ENCODE data around the gene PNPLA4.

The PNPLA4 gene, protein sequence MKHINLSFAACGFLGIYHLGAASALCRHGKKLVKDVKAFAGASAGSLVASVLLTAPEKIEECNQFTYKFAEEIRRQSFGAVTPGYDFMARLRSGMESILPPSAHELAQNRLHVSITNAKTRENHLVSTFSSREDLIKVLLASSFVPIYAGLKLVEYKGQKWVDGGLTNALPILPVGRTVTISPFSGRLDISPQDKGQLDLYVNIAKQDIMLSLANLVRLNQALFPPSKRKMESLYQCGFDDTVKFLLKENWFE

DNA sequence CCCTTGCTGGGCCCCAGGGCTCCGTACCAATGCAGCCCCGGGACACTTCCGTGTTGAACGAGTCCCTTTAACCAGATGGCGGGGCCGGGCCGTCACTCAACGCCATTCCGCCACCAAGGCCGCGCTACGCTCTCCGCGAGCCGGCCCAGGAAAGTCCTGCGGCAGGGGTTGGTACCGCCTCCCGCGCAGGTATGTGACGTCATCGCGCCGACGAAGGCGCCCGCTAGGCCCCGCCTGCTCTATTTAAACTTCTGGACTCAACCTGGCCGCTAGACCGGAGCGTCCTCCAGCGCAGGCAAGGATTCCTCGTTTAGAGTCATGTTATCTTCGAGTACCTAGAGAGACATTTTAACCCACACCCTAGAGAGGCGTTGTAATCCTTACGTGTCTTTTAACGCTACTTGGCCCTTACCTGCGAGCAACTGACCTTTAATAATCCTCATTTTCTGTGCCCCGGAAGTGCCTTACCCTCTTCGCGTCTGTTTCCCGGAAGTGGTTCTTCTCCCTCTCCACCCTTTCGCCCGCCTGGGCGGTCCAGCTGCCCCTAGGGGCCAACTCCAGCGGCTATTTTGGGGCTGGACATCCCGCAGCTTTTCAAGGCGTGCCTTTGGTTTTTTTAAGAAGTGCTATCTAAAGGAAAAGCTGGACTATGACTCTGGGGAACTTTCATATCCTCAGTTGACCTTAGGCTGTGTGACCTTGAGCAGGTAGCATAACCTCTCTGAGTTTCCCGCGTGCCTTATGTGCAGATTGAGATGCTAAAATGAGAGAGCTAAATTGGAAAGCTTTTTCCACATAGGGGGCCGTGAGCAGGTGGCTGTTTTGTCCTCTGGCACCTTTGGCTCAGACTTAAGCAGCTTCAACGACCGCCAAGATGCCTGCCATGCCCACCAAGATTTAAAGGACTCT, at the start of gene PNPLA4:
Gene PNPLA4, minus strand, starts transcription at position 155 of the 909 bp plus-strand sequence. CDS start 1,294 bp downstream, outside the sequence.
- DNase-seq (ENCODE audit: low spot score), result peak; percentile 54

DNA sequence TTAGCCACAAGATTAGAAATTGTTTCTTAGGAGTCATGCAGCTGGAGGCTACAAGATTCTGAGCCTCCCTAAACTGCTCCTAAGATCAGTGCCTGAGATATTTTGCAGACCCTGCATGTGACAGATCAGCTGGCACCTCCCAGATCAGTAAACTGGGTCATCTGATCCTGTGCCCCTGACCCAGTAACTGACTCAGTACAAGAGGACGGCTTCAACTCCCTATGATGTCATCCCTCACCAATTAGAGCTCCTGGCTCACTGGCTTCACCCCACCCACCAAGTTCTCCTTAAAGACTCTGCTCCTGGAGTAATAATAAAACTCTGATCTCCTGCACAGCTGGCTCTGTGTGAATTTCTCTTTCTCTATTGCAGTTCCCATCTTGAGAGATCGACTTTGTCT, 45.4 kb upstream of the PNPLA4 start:
- DNase-seq (ENCODE audit: low spot score), result no peak

DNA sequence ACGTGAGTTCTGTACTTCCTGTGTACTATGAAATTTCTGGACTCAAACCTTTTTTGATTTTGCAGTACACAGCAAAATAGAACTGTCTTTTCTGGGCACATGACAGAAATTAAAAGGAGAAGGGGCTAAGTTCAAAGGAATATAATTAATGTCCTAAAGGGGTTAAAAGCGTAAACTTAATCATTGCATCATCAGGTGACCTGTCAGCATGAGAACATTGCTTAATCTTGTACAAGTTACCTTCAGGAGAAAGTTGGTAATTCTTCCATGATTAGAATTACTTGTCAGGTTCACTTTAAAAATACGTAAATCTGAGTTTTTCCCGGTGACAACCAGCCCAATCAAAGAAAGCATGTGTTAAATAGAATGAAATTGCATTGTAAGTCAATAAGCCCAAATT, 43.2 kb upstream of the PNPLA4 start:
- no peak for DNase-seq (ENCODE audit: low spot score)

DNA sequence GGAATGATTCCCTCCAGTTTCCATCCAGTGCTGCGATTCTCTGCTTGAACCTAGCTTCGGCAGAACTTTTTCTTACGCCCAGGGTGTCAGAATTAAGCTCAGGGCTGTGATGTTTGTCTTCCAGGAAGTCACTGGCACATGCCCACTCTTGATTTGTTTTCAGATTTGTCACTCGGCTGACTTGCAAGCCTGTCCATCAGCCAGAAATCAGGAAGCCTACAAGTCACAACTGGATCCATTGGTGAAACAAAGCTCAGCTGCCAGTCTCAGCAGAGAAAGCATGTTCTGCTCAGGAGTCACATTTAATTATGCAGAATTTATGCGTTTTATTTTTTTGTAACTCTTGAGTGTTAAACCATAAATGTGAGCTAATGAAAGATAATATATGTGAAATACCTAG, 38.2 kb upstream of the PNPLA4 start:
- no peak for DNase-seq (ENCODE audit: low spot score)

DNA sequence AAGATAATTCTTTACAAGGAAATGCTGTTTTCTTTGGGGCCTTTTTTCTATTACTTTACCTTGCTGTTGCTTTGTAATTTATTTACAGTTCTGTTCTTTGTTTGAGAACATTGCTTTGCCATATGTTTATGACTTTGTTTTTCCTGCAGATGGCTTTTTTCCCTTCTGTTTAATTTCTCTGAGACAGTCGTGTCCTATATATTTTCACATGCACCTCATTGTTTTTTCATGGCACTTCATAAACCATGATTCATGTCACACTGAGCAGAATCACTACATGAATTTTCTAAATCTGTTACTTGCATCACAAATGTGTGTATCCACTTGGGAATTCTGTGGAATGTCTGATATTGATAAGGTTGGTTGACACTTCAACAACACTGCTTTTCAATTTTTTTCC, 33.0 kb upstream of the PNPLA4 start:
- no peak for DNase-seq (ENCODE audit: low spot score)

DNA sequence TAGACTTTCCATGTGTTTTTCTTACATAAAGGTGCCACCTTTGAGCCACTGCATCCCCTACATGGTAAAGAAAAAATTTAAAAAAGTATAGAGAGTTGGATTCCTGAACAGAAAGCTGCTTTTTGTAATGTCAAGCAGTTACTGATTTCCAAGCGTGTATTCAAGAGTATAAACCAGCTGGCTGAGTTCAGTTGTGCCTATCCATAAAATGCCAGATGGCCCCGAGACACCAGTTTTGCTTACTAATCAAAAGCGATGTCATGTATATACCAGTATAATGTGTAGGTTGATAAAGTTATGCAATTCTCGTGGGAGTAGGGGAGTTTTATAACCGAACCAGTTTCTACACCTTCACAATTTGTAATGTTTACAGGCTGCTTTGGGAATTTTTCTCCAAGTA, 26.2 kb upstream of the PNPLA4 start:
- DNase-seq (ENCODE audit: low spot score), result no peak

DNA sequence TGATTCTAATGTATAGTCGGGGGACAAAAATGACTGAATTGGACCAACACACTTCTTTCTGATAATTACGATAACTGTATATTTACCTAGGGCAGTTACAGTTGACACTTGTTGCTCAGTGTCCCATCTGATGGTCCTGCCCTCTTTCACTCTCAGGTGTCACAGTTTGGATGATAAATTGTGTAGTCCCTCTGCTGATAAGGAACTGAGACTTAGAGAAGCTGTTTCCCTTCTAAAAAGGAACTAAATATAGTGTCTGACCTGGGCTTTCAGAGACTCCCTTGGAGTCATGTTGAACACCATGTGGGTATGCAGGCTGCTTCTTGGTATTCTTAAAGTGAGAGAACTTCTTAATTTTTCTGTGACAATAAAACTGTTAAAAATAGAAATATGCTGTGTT, 23.7 kb upstream of the PNPLA4 start:
- no peak for DNase-seq (ENCODE audit: low spot score)

DNA sequence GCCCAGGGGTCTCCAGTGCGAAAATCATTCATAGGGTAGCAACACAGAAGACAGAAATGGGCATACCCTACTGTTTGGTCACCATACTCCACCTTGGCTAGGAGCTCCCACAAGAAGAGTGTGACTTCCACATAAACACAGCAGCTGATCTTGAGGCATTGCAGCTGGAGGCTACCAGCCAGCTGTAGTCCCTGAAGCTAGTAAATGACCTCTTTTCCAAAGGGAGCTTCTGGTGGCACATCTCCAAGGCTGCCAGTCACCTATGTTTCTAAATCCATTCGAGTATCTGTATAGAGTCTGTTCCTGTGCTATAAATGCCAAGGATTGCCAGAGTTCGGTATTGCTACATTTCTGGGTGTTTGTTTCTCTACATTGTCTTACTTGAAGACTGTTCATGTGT, 21.3 kb upstream of the PNPLA4 start:
- DNase-seq (ENCODE audit: low spot score), result no peak

DNA sequence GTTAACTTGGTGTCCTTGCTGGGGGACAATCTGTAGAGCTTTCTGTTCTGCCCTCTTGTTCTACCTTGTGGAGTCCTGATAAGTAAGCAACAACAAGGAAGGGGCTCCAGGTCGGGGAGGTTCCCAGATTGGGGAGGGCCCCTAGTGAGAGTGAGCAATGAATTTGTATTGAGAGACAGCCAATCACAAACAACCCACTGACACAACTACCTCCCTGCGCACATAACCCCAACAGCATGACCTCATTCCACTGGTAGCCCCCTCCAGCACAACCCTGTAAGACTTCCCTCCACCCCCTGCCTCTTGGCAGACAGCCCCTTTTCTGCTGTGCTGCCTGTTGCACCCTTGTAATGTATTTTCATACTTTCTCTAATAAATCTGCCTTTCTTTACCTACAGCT, 19.7 kb upstream of the PNPLA4 start:
- no peak for DNase-seq (ENCODE audit: low spot score)

DNA sequence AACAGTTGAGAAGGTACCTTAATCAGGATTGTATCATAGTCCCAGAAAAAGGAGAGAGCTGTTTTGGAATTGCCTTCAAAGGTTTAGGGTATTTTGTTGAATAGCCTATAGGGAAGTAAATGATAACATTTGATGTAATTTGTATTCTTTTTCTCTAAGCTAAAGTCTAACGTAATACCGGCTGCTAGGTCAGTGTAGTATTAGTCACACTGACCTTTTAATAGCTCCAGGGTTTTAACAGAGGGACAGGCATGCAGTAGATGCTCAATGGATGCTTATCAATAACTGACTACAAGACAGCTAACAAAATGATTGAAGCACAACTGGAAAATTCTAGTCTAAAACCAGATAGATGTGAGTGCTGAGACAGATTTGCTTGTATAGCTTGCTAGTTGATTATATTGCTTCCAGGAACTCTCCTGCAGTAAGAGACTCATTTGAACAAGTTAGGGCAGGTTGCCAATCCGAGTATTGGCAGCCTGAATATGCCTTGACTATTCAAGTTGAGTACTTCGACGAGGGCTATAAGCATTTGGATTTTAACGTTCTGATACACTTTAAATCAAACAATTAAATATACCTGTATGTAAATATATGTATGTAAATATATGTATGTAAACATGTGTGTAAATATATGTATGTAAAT, 16.5 kb upstream of the PNPLA4 start:
- DNase-seq (ENCODE audit: low spot score), result no peak

DNA sequence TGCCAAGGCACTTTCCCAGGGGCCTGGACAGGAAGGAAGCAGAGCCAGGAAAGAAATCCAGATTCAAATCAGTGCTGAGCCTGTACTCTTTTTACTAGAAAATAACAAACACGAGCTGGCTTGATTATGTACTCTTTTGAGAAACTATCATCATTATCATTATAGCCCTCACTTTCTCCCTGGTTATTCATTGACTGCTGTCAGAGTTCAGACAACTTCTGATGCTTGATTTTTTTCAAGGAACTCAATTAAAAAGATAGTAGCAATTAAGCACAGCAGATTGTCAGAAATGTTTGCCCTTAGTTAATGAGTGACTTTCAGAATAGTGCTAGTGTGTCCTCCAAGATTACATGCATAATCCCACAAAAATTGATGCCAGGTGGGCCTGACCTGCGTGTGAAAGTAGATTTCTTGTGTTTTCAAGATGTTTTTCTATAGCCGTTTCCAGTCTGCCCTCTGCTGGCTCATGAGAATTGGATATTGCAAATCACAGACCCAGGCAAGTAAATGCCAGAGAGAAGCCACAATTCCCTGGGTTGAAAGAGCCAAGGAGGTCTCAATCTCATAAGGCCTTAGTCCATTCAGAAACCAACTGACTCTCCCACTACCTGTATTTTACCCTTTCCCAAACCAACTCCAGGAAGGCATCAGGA, 14.3 kb upstream of the PNPLA4 start:
- peak; percentile 2 for DNase-seq (ENCODE audit: low spot score)

DNA sequence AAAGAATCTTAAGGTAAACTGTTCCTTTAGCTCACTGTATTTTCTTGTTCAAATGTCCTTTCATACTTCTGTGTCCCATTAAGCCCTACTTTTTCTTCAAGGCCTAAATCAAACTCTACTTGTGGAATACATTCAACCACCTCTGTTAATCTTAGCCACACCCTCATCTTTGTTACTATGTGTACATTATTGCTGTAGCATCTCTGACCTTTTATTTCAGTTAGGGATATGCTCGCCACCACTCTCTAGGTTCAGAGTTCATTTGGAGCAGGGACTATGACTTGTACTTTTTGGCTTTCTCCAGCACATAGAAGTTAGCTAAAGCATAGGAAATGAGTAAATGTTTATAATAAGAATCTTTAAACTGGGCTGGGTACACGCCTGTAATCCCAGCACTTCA, 6.8 kb upstream of the PNPLA4 start:
- no peak for DNase-seq (ENCODE audit: low spot score)

DNA sequence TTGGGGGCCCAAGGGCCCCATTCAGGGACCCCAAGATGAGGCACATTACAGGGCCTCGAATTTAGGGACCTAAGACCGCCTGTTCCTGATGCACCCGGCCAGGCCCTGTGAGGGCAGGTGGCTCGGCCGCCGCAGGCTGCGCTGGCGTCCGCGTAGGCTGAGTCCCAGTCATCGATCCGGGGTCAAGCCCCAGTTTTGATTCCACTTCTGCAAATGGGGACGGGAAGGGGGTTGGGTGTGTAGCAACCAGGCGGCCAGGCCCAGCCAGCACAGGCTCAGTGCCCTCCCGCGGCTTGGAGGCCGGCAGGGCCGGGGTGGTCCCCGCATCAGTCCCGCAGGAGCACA, 327 bp downstream of the PNPLA4 start:
- no peak for DNase-seq (ENCODE audit: low spot score)

DNA sequence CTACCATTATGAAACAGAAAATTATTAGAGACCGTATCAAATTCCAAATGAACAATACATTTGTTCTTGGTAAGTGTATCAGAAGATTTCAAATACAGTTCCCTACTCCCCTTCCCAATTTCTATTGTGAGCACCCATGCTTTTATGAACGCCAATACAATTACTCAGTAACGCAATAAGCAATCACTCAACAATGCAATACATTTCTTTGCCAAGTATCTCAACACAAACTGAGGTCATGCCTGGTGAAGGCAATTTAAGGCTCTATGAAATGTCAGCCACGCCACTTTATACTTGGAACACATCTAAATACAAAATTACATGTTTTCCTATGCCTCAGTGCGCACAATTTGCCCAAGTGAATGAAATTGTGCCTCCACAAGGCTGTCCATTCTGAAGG, 712 bp downstream of the PNPLA4 start:
- DNase-seq (ENCODE audit: low spot score), result no peak

DNA sequence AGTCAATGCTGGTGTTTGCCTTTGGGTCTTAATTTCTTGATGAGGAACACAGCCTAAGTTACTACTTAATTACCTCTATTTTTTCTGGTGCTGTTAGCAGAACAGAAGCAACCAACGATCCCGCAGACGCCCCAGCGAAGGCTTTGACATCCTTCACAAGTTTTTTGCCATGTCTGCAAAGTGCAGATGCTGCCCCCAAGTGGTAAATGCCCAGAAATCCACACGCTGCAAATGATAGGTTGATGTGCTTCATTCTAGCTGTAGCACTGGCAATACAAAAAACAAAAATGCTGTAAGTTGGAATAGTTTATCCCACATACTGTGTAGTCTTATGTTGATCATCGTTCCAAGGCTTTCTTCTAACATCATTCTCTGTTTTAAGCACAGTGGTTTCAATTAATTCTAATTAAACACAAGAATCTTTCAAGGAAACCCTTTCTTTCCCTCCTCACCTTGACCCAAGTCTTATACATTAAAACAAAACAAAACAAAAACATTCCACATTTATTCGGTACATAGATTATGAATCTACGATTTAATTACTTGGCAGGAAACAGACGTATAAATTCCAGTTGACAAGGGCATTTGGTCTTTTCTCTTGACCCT, 1.2 kb downstream of the PNPLA4 start:
- DNase-seq (ENCODE audit: low spot score), result peak; percentile 52

DNA sequence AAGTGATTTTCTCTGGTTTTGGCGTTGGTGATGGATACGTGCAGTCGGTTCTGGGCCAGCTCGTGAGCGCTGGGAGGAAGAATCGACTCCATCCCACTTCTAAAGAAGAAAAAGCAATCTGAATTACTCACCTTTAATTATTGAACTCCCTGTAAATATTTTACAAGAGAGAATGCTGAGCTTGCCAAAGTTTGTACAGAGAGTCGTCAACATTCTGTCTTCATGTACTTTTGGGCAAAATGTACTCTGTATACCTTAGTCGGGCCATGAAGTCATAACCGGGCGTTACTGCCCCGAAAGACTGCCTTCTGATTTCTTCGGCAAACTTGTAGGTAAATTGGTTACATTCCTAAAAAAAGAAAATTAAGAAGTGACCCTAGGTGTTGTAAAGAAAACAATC, 5.5 kb downstream of the PNPLA4 start:
- no peak for DNase-seq (ENCODE audit: low spot score)

DNA sequence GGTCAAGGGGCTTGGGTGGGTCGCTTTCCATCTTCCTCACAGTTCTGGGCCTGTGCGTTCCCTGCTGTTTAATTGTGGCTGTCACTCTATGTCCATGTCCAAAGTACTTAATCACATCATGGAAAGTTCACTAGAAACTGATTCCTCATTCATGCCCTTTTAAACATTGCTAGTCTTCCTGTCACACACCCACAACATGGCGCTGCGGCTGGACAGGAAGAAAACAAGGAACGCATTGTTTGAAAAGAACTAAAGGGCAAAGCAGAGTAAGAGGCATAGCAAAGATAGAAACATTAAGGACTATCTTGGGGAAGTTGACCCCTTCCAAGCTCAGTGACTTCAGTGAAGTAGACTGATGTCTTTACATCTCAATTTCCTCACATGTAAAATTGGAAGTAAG, 18.4 kb downstream of the PNPLA4 start:
- no peak for DNase-seq (ENCODE audit: low spot score)

DNA sequence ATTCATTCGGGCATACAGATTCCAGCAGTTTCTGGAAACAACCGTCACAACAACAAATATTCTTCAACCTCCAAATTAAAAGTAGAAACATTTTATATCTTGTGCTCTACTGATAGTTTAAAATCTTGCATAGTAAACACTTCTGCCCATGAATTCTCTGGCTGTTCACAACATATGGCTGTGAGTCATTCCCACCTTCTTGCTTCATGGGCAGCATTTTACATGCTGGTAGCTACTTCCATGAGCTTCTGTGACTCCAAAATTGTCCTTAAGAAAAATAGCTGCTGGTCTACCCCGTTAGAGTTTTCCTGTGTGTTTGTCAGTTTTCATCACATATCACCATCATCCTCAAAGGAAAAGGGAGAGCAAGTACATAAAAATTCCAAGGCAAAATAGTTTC, 22.7 kb downstream of the PNPLA4 start:
- no peak for DNase-seq (ENCODE audit: low spot score)

DNA sequence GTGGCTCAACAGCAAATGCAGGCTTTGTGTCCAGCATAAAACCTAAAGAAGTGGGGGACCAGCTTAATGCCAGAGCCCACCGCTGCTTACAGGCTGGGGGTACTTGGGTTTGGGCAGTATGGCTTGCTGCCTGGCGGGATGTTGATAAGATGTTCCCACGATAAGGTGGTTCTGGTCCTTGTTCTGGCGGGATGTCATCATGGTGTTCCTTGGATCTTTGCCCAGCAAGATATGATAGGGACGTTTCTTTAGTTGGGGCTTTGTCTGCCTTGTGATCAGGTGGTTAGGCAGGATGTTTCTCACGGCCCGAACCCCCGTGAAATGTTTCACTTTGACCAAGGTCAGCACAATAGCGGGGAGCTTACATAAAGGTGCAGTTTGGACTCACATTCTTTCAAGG, 35.3 kb downstream of the PNPLA4 start:
- DNase-seq (ENCODE audit: low spot score), result no peak

DNA sequence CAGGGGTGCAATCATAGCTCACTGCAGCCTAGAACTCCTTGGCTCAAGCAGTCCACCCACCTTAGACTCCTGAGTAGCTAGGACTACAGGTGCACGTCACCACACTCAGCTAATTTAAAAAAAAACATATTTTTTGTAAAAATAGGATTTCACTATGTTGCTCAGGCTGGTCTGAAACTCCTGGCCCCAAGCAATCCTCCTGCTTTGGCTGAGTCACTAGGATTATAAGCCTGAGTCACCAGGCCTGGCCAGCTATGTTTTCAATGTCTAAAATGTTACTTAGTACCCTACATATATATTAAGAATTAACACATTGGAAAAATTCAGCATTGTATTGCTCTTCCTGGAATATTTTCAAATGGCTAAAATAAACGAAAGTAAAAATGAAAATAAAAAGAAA, 37.5 kb downstream of the PNPLA4 start:
- DNase-seq (ENCODE audit: low spot score), result no peak

DNA sequence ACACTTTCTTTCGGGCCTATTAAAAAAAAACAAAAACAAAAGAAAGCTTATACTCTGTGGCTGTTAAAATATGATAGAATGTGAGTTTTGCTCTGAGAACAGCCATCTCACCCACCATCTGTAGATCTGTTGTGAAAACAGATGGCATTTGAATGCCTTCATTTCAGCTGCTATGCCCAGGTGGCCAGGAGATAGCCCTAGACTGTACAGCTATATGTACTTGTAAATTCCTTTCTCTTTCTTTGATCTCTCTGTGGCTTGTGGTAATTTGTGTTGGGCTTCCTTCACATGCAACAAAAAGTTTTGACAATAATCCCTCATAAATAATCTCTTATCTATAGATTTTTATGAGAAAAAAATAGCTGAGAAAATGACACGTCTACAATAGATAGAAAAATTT, 38.1 kb downstream of the PNPLA4 start:
- DNase-seq (ENCODE audit: low spot score), result no peak

DNA sequence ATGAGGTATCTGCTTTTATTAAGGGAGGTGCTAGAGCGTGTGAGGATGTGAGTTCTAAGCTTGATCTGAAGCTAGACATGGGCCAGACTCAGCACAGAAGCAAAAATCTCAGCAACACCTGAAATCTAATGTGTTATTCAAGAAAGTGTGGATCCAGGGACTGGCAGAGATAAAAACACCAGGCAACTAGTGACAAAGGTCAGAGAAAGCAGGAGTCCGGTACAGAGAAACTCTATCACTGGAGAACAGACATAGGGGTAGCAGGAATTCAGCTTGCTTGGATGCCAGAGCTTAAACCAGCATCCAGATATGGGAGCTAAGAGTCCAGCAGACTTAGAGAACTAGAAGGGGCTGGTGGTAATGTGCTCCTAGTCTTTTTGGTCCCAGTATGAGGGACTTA, 50.3 kb downstream of the PNPLA4 start:
- no peak for DNase-seq (ENCODE audit: low spot score)

Data from GM03348 (cell line).